Colonic mucosa (tissue), 4 donors: Measurements from ENCODE around the gene SRXN1. TPM values are rescaled to one million over a fixed set of nuclear protein-coding genes. Genes with fewer than 3 reads are reported as not detected.

Experiments
- DNase-seq: peaks from one replicate; pipeline ENCODE4 v3.0.0-alpha.2; 2020
- H3K27ac ChIP-seq: fragments of 200-600 bp; one replicate; pipeline ENCODE4 v1.8.0; 2021
- H3K27me3 ChIP-seq: fragments of 200-600 bp; one replicate; pipeline ENCODE4 v1.8.0; 2021
- H3K36me3 ChIP-seq: fragments of 200-600 bp; one replicate; pipeline ENCODE4 v1.8.0; 2021
- H3K4me1 ChIP-seq: fragments of 200-600 bp; one replicate; pipeline ENCODE4 v1.8.0; 2021; ENCODE audit warnings: mild to moderate bottlenecking
- H3K4me3 ChIP-seq: fragments of 200-600 bp; one replicate; pipeline ENCODE4 v1.8.0; 2021
- H3K9ac ChIP-seq, 2 donors: one replicate each; pipeline ENCODE4 v1.7.0; 2013; ENCODE audit warnings: control low read depth in 2 of 2, low read depth in 2 of 2, low read length in 2 of 2
- H3K9me3 ChIP-seq: fragments of 200-600 bp; one replicate; pipeline ENCODE4 v1.8.0; 2021
- intact Hi-C: fragments of 100-400 bp; cut with DNase I; formaldehyde crosslinking; loops from one replicate; pipeline ENCODE4 v1.14.1; 2022
- total RNA-seq, 2 donors: library from RNA; stranded (reverse); fragmentation: NEBNext Ultra II Directional in 1 of 2; extraction: Animal tissue kit (Norgen Biotek cat#: 25700) in 1 of 2; gene quantifications; one replicate each; pipeline ENCODE4 v1.2.1, GENCODE V29; 2021
- TF ChIP-seq, protein P1 (sequence below): fragments of 200-600 bp; IDR thresholded peaks from one replicate; pipeline ENCODE4 v1.8.0; 2022; ENCODE audit warnings: antibody characterized with exemption, mild to moderate bottlenecking
- donor health status: healthy.
- donor health status: DM: no; HTN: no; CAD: no.
- donor health status: DM: no; HTN: no; CAD: no.

SRXN1 gene
- total RNA-seq, 2 donors from 2014 or later, result 20.8 to 25.3 TPM

DNA sequence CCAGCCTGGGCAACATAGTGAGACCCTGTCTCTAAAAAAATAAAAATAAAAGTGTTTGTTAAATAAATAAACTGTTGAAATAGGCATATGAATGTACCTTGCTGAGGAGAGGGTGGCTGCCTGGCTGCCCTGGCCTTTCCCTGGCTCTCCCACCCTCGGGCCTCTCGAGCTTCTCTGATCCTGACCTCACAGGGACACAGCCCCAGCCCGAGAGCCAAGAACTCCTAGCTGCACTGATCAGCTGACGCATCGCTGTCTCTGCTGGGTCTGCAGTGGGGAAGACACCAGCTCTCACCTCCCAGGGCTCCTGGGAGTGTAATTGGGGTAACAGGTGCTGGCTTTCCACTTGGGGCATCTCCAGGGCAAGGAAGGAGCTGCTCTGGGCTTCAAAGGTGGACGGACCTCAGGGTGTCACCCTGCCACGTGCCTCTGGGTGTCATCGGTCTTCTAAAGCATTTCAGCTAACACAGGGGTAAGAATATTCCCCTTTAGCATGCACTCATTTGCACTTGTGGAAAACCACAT, 49.8 kb downstream of the SRXN1 start:
- intact Hi-C loops, result no loop called here
- H3K4me1 ChIP-seq, result no peaks in the 10 kb centered on the region
- no peak overlapping the region for H3K9ac ChIP-seq
- H3K27me3 ChIP-seq, result no peaks in the 10 kb centered on the region
- DNase-seq, result no peak
- TF ChIP-seq, protein P1, sequence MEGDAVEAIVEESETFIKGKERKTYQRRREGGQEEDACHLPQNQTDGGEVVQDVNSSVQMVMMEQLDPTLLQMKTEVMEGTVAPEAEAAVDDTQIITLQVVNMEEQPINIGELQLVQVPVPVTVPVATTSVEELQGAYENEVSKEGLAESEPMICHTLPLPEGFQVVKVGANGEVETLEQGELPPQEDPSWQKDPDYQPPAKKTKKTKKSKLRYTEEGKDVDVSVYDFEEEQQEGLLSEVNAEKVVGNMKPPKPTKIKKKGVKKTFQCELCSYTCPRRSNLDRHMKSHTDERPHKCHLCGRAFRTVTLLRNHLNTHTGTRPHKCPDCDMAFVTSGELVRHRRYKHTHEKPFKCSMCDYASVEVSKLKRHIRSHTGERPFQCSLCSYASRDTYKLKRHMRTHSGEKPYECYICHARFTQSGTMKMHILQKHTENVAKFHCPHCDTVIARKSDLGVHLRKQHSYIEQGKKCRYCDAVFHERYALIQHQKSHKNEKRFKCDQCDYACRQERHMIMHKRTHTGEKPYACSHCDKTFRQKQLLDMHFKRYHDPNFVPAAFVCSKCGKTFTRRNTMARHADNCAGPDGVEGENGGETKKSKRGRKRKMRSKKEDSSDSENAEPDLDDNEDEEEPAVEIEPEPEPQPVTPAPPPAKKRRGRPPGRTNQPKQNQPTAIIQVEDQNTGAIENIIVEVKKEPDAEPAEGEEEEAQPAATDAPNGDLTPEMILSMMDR, result no peak
- H3K9me3 ChIP-seq, result no peaks in the 10 kb centered on the region
- H3K27ac ChIP-seq, result no peak overlapping the region
- H3K36me3 ChIP-seq, result no peaks in the 10 kb centered on the region
- no peak overlapping the region for H3K4me3 ChIP-seq

DNA sequence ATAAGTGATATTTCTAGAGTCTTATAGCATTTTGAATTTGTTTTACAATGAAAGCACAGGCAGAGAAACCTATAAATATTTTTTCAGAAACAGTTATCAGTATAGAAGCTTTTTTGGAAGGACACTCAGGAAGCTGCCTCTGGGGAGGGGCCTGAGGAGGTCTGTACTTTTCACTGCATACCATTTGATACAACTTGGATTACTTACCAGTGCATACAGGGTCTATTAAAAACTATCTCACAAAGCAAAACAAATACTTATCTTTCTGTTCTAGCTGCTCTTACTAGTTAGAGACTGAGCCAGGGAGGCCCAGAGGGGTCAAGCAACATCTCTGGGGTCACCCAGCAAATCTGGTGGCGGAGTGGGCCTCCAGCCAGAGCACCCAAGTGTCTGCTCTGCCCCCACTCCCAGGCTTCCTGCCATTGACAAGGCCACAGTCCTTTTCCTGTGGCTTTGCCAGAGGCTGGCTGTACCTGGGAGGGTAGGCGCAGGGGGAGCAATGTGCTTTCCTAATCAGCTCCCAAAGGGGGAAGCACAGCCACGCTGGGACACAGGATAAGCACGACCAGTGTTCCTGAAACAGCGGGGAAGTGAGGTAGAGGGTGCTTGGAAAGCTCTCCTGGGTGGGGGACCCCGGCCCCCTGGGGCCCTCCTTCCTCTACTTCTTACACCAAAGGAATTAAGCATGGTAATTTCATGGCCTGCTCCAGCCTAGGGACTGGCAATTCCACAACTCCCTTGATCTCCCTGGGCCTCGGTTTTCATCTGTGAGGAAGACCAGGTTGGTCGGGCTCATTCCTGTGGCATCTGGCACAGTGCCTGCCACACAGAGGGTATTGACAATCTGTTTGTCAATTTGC, 50.7 kb downstream of the SRXN1 start:
- Histone ChIP-seq H3K27ac (no peak overlapping the region), H3K9me3 (no peaks in the 10 kb centered on the region), H3K27me3 (no peaks in the 10 kb centered on the region), H3K4me3 (no peak overlapping the region), H3K4me1 (no peaks in the 10 kb centered on the region), H3K9ac (no peak overlapping the region), H3K36me3 (no peaks in the 10 kb centered on the region)
- intact Hi-C loops, result no loop called here
- DNase-seq, result no peak
- TF ChIP-seq, protein P1, result no peak

DNA sequence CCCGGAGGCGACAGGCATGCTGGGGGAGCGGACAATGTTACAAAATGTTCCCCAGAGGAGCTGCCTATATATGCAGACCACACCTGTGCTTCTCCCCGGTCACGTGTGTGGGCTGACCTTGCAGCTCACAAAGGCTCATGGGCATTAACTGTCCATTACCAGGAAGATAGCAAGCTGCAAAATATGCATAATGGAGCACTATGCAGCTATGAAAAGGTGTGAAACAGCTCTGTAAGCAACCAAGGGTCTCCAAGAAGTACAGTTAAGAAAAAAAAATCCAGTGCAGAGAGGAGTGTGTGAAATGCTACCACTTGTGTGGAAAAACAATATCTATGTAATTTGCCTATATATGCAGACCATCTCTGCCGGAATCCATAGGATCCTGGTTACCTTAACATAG, 52.3 kb downstream of the SRXN1 start:
- H3K4me1 ChIP-seq, result no peaks in the 10 kb centered on the region
- H3K27ac ChIP-seq, result no peak overlapping the region
- TF ChIP-seq, protein P1, result no peak
- H3K27me3 ChIP-seq, result no peaks in the 10 kb centered on the region
- no peak overlapping the region for H3K4me3 ChIP-seq
- no peaks in the 10 kb centered on the region for H3K9me3 ChIP-seq
- DNase-seq, result no peak
- H3K36me3 ChIP-seq, result no peaks in the 10 kb centered on the region
- H3K9ac ChIP-seq, result no peak overlapping the region
- intact Hi-C loops, result no loop called here

DNA sequence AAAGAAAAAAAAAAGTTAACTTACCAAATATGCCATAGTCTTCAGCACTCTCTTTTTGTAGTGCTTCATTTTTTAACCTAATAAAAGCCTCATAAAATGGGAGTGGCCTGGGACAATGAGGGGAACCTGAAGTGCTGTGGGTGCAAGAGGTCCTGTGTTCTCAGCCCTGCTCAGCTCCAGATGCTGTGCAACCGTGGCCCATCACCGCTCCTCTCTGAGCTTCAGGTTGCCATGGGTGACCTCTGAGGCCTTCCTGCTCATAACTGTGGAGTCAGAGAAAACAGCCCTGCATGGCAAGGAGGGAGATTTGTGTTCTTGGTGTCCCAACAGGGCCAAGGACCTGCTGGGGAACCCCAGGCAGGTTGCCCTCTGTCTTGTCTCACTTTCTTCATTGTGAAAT, 52.9 kb downstream of the SRXN1 start:
- H3K27me3 ChIP-seq, result no peaks in the 10 kb centered on the region
- no peaks in the 10 kb centered on the region for H3K9me3 ChIP-seq
- no peak overlapping the region for H3K4me3 ChIP-seq
- H3K9ac ChIP-seq, result no peak overlapping the region
- no peaks in the 10 kb centered on the region for H3K36me3 ChIP-seq
- TF ChIP-seq, protein P1, result no peak
- H3K4me1 ChIP-seq, result no peaks in the 10 kb centered on the region
- no peak overlapping the region for H3K27ac ChIP-seq
- no peak for DNase-seq
- intact Hi-C loops, result no loop called here

DNA sequence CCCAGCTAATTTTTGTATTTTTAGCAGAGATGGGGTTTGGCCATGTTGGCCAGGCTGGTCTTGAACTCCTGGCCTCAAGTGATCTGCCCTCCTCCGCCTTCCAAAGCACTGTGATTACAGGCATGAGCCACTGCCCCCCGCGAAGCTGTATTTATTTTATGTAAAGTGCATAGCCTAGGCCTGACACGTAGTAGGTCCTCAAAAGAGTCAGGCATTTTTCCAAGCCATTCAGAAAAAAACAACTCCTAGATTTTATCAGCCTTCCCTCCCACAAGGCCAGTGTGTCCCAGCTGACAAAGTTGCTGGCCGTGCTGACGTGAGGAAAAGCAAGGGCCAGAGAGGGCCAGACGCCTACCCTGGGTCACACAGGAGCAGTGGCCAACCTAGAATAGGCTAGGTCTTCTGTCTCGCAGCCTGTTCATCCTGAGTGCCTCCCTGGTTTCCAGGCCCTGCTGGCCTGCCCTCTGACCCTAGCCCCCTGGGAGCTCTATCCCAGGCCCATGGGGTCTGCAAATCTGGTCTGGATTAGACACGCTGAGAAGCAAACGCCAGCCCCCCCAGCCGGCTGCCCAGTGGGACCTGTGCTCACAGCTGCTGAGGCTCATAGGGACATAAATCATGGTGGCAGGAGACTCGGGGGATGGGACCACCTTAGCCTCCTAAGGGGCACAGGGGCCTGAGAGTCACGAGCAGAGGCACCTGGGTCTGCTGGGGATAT, 54.7 kb downstream of the SRXN1 start:
- Histone ChIP-seq H3K36me3 (no peaks in the 10 kb centered on the region), H3K27me3 (no peaks in the 10 kb centered on the region), H3K27ac (no peak overlapping the region), H3K9me3 (no peaks in the 10 kb centered on the region), H3K4me1 (no peaks in the 10 kb centered on the region), H3K9ac (no peak overlapping the region), H3K4me3 (no peak overlapping the region)
- TF ChIP-seq, protein P1, result no peak
- no peak for DNase-seq
- intact Hi-C loops, result no loop called here
